IMR-90 (cell line): ENCODE measurements around the gene PARG.

ENCODE experiments used
- BHLHE40 ChIP-seq: fragments of 150-350 bp; IDR thresholded peaks from 2 replicates; pipeline ENCODE4 v1.6.1; 2016; ENCODE audit warnings: mild to moderate bottlenecking, low read depth, low read length
- CTCF ChIP-seq: conservative IDR thresholded peaks from 2 replicates; pipeline ENCODE4 v1.5.1; 2012; ENCODE audit warnings: mild to moderate bottlenecking, low read depth, low read length, improper control_type of control experiment

GRCh38 chr10:49827297-49827696 lies 114.5 kb downstream of the PARG start:
- TF ChIP-seq CTCF (no peak), BHLHE40 (no peak)
